Subcutaneous abdominal adipose tissue (tissue), 5 donors: ENCODE results near the gene FASN.

ENCODE experiments used
- H3K27ac ChIP-seq: one replicate; pipeline ENCODE4 v1.7.0; 2013; ENCODE audit warnings: low read depth, mild to moderate bottlenecking, inconsistent platforms, low read length, moderate library complexity
- H3K27me3 ChIP-seq, 5 donors: one replicate each; pipeline ENCODE4 v1.7.0; 2013; ENCODE audit warnings: low read length in 5 of 5, inconsistent platforms in 1 of 5; ENCODE audit not compliant: control insufficient read depth in 5 of 5, insufficient read depth in 4 of 5
- H3K36me3 ChIP-seq, 5 donors: one replicate each; pipeline ENCODE4 v1.7.0; 2013; ENCODE audit warnings: low read length in 5 of 5; ENCODE audit not compliant: control insufficient read depth in 5 of 5, insufficient read depth in 5 of 5
- H3K4me1 ChIP-seq, 5 donors: one replicate each; pipeline ENCODE4 v1.7.0; 2013; ENCODE audit warnings: low read length in 5 of 5, mild to moderate bottlenecking in 3 of 5, moderate library complexity in 1 of 5; ENCODE audit not compliant: control insufficient read depth in 5 of 5, insufficient read depth in 5 of 5
- H3K4me3 ChIP-seq, 5 donors: one replicate each; pipeline ENCODE4 v1.7.0; 2013; ENCODE audit warnings: low read length in 5 of 5, low read depth in 1 of 5
- H3K9ac ChIP-seq, 5 donors: one replicate each; pipeline ENCODE4 v1.7.0; 2013; ENCODE audit warnings: low read length in 5 of 5, mild to moderate bottlenecking in 4 of 5, moderate library complexity in 3 of 5
- H3K9me3 ChIP-seq, 5 donors: one replicate each; pipeline ENCODE4 v1.7.0; 2013; ENCODE audit warnings: low read length in 5 of 5; ENCODE audit not compliant: control insufficient read depth in 5 of 5
- donor health status: healthy.
- donor health status: healthy.
- donor health status: healthy.
- donor health status: healthy.
- donor health status: healthy.

Gene FASN

GRCh38 chr17:82035956-82036633 is 61.9 kb downstream of the FASN start:
- H3K4me3 ChIP-seq = peak overlapping the region in 4 of 5 donors; percentile 45 to 70 (median 66)
- peaks cover 4 to 40% (median 34%) of the 10 kb centered on the region in 5 donors for H3K4me1 ChIP-seq

GRCh38 chr17:82035488-82035887 is 62.5 kb downstream of the FASN start:
- Histone ChIP-seq H3K9me3 (no peaks in the 10 kb centered on the region), H3K27me3 (peaks cover 0 to 7% (median 0%) of the 10 kb centered on the region in 5 donors), H3K36me3 (peaks cover 0 to 3% (median 0%) of the 10 kb centered on the region in 5 donors), H3K4me3 (no peak overlapping the region), H3K27ac (no peak overlapping the region), H3K9ac (peak overlapping the region in 1 of 5 donors; percentile 41), H3K4me1 (peaks cover 4 to 46% (median 41%) of the 10 kb centered on the region in 5 donors)

More at GRCh38 chr17:82035956-82036633, 61.9 kb downstream of the FASN start:
- Histone ChIP-seq H3K9ac (peak overlapping the region in 3 of 5 donors; percentile 70 to 91 (median 73)), H3K27me3 (peaks cover 0 to 7% (median 0%) of the 10 kb centered on the region in 5 donors), H3K27ac (no peak overlapping the region), H3K36me3 (peaks cover 0 to 3% (median 0%) of the 10 kb centered on the region in 5 donors), H3K9me3 (no peaks in the 10 kb centered on the region)

- Histone ChIP-seq H3K4me1 (peaks cover 4 to 55% (median 47%) of the 10 kb centered on the region in 5 donors), H3K9me3 (no peaks in the 10 kb centered on the region), H3K27me3 (peaks cover 0 to 7% (median 0%) of the 10 kb centered on the region in 5 donors), H3K9ac (no peak overlapping the region), H3K36me3 (peaks cover 0 to 3% (median 0%) of the 10 kb centered on the region in 5 donors), H3K4me3 (no peak overlapping the region), H3K27ac (no peak overlapping the region)
Observed at GRCh38 chr17:82034371-82035011, 63.5 kb downstream of the FASN start.

- H3K36me3 ChIP-seq = peaks cover 0 to 3% (median under 1%) of the 10 kb centered on the region in 5 donors
- H3K9ac ChIP-seq = no peak overlapping the region
- peaks cover 4 to 52% (median 47%) of the 10 kb centered on the region in 5 donors for H3K4me1 ChIP-seq
- H3K27me3 ChIP-seq = peaks cover 0 to 7% (median 0%) of the 10 kb centered on the region in 5 donors
- no peaks in the 10 kb centered on the region for H3K9me3 ChIP-seq
- H3K27ac ChIP-seq = no peak overlapping the region
- H3K4me3 ChIP-seq = no peak overlapping the region
Observed at GRCh38 chr17:82033359-82034085, 64.5 kb downstream of the FASN start.

- Histone ChIP-seq H3K9me3 (no peaks in the 10 kb centered on the region), H3K9ac (peak overlapping the region in 1 of 5 donors; percentile 52), H3K36me3 (peaks cover 0 to 4% (median 2%) of the 10 kb centered on the region in 5 donors), H3K27me3 (peaks cover 0 to 7% (median 0%) of the 10 kb centered on the region in 5 donors), H3K27ac (no peak overlapping the region), H3K4me1 (peaks cover 2 to 48% (median 39%) of the 10 kb centered on the region in 5 donors), H3K4me3 (peak overlapping the region in 2 of 5 donors; percentile 40 to 51)
Observed at GRCh38 chr17:82031885-82032627, 66.0 kb downstream of the FASN start.

GRCh38 chr17:82031303-82031884 is 66.6 kb downstream of the FASN start, which contains the start of gene RAC3:
Gene RAC3, plus strand, starts transcription at chr17:82031678. Its CDS starts 84 bp downstream, at chr17:82031762.
- Histone ChIP-seq H3K36me3 (peaks cover 0 to 7% (median 3%) of the 10 kb centered on the region in 5 donors), H3K9me3 (no peaks in the 10 kb centered on the region), H3K27me3 (peaks cover 0 to 7% (median 0%) of the 10 kb centered on the region in 5 donors), H3K4me3 (peak within 1 kb of the TSS in 4 of 5 donors; percentile 55 to 70 (median 63)), H3K27ac (no peak within 1 kb of the TSS), H3K9ac (peak within 1 kb of the TSS in 2 of 5 donors; percentile 46 to 56), H3K4me1 (peaks cover 0 to 41% (median 33%) of the 10 kb centered on the region in 5 donors)

- Histone ChIP-seq H3K4me3 (peak overlapping the region in 4 of 5 donors; percentile 55 to 70 (median 63)), H3K9me3 (no peaks in the 10 kb centered on the region), H3K36me3 (peaks cover 0 to 7% (median 3%) of the 10 kb centered on the region in 5 donors), H3K9ac (peak overlapping the region in 2 of 5 donors; percentile 46 to 56), H3K4me1 (peaks cover 0 to 34% (median 26%) of the 10 kb centered on the region in 5 donors), H3K27me3 (peaks cover 0 to 7% (median 0%) of the 10 kb centered on the region in 5 donors), H3K27ac (no peak overlapping the region)
Observed at GRCh38 chr17:82030470-82031302, 67.3 kb downstream of the FASN start.

- H3K36me3 ChIP-seq = peaks cover 0 to 7% (median 0%) of the 10 kb centered on the region in 5 donors
- H3K9ac ChIP-seq = no peak overlapping the region
- no peaks in the 10 kb centered on the region for H3K9me3 ChIP-seq
- peaks cover 0 to 31% (median 24%) of the 10 kb centered on the region in 5 donors for H3K4me1 ChIP-seq
- no peak overlapping the region for H3K27ac ChIP-seq
- H3K4me3 ChIP-seq = peak overlapping the region in 3 of 5 donors; percentile 59 to 70 (median 67)
- H3K27me3 ChIP-seq = peaks cover 0 to 7% (median 0%) of the 10 kb centered on the region in 5 donors
Observed at GRCh38 chr17:82029990-82030469, 68.0 kb downstream of the FASN start.
